A549 (cell line): ENCODE measurements around the gene RASA3.
"Not testable (repeated sequence)": the region's sequence is repeated elsewhere in the genome, so short reads cannot be mapped to it uniquely, and the experiment has no call there.

Experiments
- RFX5 ChIP-seq: fragments of 450-650 bp; IDR thresholded peaks from 2 replicates; pipeline ENCODE4 v1.7.1; 2014; ENCODE audit warnings: antibody characterized with exemption, mild to moderate bottlenecking, moderate library complexity
- TP53 ChIP-seq: fragments of 250-450 bp; sonication (Bioruptor Pico); IDR thresholded peaks from 2 replicates; pipeline ENCODE4 v1.5.0; 2021; ENCODE audit warnings: mild to moderate bottlenecking, moderate library complexity
- TF ChIP-seq, protein P1 (sequence below): fragments of >200 bp; sonication (Bioruptor Twin); formaldehyde crosslinking; IDR thresholded peaks from 3 replicates; pipeline ENCODE4 v1.5.1; 2016

DNA sequence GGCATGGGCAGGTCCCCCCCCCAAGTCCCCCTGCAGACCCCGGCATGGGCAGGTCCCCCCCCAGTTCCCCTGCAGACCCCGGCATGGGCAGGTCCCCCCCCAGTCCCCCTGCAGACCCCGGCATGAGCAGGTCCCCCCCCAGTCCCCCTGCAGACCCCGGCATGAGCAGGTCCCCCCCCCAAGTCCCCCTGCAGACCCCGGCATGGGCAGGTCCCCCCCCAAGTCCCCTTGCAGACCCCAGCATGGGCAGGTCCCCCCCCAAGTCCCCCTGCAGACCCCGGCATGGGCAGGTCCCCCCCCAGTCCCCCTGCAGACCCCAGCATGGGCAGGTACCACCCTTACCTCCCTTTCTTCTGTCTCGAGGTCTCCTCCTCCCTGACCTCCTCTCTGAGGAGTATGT, 1.1 kb upstream of the RASA3 start:
- TF ChIP-seq, protein P1, sequence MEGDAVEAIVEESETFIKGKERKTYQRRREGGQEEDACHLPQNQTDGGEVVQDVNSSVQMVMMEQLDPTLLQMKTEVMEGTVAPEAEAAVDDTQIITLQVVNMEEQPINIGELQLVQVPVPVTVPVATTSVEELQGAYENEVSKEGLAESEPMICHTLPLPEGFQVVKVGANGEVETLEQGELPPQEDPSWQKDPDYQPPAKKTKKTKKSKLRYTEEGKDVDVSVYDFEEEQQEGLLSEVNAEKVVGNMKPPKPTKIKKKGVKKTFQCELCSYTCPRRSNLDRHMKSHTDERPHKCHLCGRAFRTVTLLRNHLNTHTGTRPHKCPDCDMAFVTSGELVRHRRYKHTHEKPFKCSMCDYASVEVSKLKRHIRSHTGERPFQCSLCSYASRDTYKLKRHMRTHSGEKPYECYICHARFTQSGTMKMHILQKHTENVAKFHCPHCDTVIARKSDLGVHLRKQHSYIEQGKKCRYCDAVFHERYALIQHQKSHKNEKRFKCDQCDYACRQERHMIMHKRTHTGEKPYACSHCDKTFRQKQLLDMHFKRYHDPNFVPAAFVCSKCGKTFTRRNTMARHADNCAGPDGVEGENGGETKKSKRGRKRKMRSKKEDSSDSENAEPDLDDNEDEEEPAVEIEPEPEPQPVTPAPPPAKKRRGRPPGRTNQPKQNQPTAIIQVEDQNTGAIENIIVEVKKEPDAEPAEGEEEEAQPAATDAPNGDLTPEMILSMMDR, result not testable (repeated sequence)
- not testable (repeated sequence) for TF ChIP-seq RFX5; TP53 (CRISPR knock-in tag)
